ENCODE results near the gene IRAK3.

DNA sequence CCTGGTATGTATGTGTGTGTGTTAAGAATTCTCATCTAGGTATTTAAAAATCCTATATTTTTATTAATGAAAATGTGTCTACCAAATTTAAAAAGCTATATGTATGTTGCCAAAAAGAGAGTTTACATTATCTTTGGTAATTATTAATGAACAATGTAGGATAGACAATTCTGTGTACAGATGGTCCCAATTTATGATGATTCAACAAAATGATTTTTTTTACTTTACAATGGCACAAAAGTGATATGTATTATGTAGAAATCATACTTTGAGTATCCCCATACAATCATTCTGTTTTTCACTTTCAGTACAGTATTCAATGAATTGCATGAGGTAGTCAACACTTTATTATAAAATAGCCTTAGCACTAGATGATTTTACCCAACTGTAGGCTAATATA lies 39.4 kb downstream of the IRAK3 start:
- TF ChIP-seq TAF1 (IDR thresholded peaks at IDR 0.05; ENCODE audit: borderline replicate concordance, insufficient read depth, low read length) = no peak
- TF ChIP-seq POLR2AphosphoS5 (IDR thresholded peaks at IDR 0.05; ENCODE audit: low read depth, low read length) = no peak
